NCI-H82 treated with DMSO at 0.1 percent for 48 hours (cell line): ENCODE measurements around the gene DNAJC17.

ENCODE experiments used
- DNase-seq: peaks from one replicate; lab custom pipeline; 2025; ENCODE audit not compliant: unreplicated experiment; lab: John Stamatoyannopoulos, UW

Gene DNAJC17

DNA sequence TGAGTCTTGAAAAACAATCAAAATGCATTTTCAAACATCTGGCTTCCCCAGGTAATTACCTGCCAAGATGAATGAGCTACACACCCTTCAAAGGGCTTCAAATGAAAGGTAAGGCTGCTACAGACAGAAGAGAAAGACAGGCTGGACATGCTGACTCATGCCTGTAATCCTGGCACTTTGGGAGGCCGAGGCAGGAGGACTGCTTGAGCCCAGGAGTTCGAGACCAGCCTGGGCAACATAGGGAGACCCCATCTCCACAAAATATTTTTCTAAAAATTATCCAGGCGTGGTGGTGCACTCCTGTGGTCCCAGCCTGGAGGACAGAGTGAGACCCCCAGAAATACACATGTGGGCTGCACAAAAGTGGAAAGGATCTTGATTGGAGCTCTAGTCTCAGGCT, 14.9 kb downstream of the DNAJC17 start:
- DNase-seq: no peak

DNA sequence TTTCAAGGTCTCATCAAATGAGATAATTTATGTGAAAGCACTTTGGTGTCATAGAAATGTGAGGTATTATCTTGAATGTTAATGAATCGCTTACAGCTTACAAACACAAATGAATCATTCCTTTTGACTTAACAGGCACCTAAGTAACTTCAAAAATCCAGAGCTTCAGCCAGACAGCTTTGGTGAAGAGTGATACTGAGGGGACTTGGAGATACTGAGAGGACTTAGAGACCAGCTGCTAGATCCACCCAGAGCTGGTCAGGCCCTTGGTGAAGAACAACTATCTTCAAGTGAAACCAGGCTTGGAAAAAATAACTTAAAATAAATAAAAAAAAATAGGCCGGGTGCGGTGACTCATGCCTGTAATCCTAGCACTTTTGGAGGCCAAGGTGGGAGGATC, 16.6 kb downstream of the DNAJC17 start:
- DNase-seq: no peak

DNA sequence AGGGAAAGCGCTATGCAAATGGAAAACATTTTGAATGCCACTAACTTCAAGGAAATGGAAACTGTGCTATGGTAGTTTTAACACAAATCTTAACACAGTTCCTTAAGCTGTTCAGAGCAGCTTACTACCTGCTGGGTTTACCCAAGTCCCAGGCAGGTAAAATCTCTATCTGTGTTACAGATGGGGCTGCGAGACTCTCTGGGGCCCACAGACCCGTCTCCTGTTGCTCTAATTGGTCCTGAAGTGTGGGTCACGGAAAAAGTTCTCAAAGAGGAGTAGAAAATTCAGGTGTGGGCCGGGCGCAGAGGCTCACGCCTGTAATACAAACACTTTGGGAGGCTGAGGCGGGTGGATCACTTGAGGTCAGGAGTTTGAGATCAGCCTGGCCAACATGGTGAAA, 17.3 kb downstream of the DNAJC17 start:
- no peak for DNase-seq

DNA sequence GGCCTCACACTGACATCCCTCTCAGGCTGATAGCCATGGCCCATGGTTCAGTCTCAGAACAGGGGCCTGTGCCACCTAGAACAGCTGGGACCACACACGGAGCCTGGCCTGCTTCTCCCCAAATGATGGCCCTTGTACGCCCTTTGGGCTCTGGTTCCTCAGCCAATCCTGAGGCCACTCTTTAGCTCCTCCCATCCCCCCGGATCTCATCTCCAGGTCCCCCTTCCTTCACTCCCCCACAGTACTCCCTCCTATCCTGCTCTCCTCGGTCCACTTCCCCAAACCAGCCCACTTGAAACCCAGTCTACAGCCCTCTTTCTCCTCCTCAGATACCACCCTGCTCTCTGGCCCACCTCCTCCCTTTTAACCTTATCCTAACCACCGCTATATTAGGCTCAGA, 18.2 kb downstream of the DNAJC17 start:
- no peak for DNase-seq

DNA sequence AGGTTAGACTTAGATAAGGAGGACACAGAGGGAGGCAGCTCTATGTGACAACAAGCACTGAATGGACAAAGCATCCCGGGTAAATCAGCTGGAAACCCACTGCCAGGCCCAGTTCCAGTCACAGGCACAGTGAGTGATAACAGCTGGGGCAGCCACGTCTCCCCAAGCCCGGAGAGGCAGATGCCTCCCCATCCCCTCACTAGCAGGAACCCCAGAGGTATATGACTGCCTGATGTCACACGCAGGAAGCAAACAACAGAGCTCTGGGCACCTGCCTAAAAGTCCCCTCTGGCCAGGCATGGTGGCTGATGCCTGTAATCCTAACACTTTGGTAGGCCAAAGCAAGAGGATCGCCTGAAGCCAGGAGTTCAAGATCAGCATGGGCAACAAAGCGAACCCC, 19.3 kb downstream of the DNAJC17 start:
- DNase-seq: no peak

DNA sequence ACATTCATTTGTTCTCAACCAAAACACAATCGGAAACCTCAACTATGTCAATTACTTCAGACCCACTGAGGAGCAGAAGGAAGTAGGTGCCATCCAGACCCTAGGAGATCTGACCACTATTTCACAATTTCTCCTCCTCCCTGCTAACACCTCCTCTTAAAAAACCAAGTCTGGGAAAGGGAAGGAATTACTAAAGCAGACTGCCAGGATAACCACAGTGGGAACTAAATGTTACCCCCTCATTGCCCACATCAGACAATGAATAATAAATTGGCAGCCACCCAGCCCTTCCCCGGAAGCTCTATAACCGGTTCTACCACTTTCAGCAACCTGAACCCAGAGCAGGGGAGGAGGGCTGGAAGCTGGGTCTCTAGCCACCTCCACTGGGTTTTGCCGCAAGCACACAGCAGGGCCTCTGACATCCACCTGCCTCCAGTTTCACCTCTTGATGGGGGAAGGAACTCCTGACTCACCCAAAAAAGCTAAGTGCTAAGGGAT, 19.9 kb downstream of the DNAJC17 start:
- no peak for DNase-seq

DNA sequence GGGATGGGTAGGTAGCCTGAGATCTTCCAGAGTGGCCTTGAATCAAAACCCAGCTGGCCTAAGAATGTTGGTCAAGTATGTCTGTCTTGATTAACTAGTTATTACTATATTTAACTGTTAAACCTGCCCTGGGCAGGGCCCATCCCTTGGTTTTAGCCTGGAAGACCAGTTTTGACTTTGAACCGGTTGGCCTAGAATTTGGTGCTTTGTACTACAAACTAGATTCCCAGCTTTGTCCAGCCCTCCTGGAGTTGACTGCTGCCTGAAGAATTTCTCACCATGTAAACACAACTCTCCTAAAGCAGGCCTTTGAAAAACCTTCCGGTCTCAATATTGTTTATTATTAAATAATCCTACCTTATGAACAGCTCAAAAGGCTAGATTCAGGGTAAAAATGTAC, 21.5 kb downstream of the DNAJC17 start:
- DNase-seq: no peak

DNA sequence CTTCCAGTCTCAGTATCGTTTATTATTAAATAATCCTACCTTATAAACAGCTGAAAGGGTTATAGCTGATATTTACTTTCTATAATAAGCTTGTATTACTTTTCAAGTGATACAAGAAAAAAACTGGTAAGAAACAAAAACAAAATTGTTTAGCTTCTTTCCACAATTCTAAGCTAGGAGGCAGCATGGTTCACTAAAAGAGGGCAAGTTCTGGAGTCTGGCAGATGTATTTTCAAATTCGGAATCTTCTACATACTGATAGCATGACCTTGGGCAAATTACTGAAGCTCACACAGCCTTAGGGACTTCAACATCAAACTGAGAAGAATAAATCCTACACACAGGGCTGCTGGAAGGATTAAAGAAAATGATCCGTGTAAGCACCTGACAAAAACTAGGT, 22.1 kb downstream of the DNAJC17 start:
- no peak for DNase-seq

DNA sequence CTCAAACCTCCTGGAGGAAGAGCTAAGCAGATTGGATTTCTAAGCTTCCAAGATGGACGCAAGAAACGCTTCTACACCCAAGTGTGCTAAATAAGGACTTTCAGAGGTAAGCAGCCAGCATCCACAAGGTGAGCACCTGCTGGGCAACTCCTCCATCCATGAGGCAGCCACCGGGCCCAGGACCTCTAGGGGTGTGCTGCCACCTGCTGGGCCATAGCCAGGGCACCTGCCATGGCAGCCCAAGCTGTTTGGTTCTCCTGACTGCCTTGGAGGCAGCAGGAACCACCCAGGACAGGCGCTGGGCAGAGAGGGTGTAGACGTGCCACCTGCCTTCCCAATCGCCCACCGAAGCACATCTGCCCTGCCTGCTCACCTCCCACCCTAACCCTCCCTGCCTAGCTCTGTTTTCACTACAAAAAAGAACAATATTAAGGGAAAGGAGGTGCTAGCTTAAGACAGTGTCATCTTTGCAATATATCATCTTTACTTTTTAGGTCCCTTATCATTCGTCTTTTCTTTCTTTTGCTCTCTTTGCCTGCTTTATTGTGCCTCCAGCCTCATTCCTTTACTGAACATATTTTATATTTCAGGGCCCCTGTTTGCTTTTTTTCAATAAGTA, 24.6 kb downstream of the DNAJC17 start:
- no peak for DNase-seq

DNA sequence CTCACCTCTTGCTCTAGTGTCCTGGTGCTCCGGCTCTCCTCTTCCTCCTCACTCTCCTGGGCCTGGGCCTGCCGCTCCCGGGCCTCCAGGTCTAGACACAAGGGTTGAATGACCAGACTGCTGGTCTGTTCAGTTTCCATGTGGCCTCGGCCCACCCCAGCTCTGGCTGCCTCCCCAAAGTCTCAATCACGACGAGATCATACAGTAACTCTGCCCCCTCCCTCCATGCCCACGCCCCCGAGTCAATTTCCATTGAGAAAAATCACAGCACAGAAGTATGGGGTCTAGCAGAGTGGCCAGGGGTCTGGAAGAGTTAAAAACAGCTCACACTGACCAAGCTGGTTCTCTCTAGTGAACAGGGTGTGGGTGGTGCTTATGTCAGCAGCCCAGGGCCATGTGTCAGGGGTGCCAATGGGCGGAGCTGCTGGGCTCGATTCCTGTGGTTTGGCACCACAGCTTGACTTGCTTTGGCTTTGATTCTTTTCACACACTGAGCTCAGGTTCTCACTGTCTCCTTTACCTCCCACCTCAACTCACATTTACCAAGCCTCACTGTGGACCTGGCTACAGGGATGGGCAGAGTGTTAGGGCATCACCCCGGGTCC, 30.6 kb downstream of the DNAJC17 start:
- no peak for DNase-seq

DNA sequence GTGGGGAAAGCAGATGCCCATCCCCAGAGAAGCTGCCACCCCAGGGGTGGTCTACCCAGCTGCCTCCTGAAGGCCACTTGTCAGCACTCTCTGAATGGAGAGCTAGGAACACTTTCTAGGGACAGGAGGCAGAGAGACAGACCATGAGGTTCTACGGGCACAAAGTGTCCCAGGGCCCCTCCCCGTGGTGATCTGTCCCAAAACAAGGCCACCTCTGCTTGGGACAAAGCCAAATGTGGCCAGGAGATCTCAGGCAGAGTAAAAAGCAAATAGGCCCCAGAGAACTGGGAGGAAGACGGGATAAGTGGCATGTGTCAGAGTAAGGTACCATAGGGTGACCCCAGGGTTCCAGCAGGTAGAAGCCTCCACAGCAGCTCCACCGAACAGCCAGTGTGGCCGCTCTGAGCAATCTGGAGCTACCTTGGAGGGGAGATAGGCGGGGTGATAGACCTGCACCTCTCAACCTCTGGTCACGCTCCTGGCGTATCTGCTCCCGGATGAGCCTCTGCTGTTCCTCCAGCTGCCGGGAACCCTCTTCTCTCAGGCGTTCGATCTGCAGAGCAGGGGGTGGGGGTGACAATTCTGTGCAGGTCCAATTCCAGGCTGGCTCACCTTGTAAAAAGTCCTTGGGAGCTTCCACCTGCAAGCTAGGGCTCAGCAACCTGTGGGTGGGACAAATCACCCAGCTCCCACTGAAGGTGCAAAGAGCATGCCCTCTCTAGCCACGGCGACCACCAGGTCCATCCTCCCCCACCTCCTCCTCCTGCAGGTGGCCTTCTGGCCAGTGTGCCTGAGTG, 31.3 kb downstream of the DNAJC17 start:
- DNase-seq: no peak

DNA sequence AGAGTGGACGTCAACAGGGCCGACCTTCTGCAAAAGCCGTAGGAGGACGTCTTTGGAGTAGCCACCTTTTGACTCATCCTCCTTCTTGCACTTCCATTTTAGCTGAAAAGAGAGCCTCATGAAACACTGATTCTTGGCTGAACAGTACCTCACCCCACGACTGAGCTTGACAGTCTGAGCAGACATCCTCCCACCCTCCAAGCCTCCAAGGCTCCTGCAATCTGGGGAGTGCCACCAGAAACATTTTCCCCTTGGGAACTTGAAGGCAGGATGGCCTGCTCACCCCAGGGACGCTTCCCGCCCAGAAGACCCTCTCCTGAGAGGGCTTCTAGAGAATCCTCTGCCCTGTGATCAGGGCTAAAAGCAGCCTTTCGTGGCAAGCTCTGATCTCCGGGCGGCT, 32.3 kb downstream of the DNAJC17 start:
- DNase-seq: no peak

DNA sequence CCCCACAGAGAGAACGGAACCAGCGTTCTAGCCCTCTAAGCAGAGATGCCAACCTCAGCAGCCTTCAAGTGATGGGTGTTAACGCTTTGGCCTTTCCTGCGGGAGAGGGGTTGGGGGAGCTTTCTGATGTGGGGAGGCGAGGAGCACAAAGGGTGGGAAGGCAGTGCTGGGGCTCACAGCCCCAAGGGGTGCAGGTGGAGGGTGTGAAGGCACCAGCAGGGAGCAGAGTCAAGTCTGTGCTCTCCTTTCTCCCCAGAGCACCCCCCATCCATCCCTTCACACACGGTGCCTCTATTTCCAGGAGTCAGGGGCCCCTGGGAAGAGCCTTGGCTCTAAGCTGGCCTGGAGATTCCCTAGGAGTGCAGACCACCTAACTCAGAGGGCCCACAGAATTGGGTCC, 33.4 kb downstream of the DNAJC17 start:
- DNase-seq: no peak

DNA sequence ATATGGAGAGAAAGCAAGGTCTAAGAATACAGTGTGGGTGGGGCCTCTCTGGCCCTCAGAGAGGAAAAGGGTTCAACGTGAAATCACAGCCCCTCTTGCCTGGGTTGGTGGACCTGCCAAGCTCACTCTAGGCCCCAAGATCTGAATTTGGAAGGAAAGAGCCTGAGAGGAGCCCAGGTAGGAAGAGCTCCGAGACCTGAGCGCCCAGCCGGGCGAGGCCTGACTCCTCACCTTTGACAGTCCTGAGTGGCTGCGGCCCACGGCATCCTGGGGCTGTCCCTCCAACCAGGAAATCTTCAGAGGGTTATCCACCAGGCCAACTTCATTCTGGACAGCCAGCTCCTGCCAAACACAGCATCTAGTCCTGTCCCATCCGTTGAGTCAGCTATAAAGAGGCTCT, 33.8 kb downstream of the DNAJC17 start:
- DNase-seq: no peak

DNA sequence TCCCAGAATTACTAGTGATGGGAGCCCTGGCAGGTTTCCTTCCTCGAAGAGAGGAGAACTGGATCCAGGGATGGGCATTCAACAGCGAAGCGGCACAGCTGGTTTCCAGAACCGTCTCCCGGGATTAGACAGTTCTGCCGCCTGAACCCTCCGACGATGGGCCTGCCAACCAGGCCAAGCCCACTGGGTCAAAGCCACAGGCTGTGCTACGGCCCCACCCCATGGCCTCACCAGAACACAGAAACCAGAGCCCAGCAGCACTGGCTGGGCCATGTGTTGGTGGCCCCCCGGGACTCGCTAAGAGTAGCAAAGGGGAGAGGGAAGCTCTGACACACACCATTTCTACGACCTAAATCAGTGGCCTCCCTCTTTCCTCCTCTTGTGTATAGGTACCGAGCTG, 35.3 kb downstream of the DNAJC17 start:
- DNase-seq: no peak

DNA sequence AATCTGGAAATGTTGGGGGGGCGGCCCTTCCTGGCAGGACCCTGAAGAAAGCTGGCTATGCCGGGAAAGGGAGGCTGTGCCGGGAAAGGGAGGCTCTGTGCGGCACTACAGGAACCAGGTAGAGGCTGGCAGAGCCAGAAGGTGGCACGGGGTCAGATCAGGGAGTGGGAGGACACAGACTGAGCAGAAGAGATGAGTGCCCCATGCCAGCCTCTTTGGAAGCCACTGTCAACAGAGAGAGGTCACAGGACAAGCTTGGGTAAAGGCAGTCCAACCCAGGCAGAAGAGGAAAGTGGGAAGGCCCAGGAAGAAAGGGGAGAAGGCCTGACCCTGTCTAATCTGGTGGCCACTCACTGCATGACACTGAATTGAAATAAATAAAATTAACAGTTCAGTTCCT, 36.0 kb downstream of the DNAJC17 start:
- DNase-seq: no peak

DNA sequence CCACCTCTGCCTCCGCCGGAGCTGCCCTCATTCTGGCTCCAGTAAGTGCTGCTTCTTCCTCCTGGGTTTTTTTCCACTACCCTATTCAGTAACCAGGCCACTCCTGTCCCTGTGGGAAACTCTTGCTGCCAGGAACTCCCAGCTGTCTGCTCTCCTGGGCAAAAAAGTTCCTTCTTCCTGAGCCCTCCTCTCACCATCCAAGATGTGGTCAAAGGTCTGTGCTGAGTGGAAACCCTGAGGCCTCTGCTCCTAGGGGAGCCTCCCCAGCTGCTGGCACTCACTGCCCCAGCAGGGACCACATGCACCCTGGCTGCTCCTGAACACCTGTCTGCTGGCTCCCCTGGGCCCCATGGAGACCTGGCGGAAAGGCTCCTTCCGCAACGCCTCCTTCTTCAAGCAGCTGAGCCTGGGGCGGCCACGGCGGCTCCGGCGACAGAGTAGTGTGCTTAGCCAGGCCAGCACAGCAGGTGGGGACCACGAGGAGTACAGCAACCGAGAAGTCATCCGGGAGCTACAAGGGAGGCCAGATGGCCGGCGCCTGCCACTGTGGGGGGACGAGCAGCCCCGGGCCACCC, 37.0 kb downstream of the DNAJC17 start:
- DNase-seq: no peak

DNA sequence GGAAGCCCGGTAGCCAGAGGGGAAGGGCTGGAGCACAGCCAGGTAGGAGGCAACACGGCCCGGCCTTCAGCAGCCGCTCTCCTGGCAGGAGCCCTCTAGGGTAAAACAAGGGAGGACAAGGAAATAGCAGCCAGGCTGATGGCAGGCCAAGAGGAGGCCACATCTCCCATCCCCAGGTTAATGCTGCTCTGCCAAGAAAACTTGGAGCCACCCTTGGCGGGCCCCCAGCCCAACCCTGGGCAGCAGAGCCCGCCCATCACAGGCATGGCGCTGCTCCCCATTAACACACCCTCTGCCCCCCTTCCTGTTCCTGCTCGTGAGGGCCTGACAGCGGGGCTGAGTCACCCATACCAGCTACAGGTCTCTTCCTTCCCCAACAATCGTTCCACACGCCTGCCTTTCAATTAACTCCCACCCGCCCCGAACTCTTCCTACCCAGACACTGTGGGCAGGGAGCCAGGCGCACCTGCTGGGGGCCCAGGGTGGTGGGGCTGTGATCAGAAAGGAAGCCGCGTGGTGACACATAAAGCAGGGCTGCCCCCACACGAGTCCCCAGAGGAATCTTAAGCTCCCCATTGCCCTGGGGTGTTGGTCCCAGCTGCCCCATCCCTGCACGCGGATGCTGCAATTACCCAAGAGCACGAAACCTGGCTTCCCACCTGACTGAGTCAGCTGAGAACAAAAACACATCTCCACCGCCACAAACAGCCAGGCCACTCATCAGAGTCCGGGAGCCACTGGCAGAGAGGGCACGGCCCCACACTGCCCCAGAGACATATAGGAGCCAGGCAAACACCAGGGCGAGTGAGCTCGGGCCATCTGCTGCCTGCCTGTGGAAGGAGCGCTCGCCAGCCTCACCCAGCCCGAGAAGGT, 37.8 kb downstream of the DNAJC17 start, which contains the start of gene C15orf62:
TSS of gene C15orf62 (plus strand) at position 707 of the 873 bp plus-strand sequence. CDS start 516 bp downstream, outside the sequence.
- DNase-seq: no peak

DNA sequence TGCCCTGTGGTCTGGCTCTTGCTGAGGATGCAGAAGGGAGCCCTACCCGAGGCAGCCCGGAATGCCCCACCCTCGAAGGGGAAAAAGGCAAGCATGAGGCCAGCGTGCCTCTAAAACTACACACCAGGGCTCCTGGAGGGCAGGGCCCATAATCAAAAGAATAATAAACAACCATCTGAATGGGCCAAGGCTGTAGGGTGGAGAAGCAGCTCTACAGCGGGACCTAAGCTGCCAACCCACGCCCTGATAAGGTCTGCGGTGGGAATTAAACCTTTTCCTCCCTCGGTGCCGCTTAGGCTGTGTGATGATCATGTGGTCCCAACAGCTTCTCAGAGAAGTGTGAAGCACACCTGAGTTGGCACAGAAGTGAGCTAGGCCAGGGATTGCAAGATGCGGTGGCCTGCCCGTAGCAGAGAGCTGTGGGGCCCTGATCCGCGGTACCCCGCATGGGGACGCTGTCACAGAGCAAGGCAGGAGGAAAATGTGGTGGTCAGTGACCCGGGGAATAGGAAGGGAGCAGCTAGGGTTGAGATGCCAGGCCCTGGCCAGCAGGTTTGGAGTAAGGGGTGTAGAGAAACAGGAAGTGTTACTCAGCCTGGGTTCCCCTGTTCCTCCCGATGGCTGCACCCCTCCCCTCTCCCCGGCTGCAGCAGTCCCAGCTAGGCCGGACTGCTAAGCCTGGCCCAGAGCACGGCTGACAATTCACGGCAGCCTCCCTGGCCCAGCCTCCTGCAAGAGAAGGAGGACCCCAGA, 38.6 kb downstream of the DNAJC17 start:
- DNase-seq: no peak

DNA sequence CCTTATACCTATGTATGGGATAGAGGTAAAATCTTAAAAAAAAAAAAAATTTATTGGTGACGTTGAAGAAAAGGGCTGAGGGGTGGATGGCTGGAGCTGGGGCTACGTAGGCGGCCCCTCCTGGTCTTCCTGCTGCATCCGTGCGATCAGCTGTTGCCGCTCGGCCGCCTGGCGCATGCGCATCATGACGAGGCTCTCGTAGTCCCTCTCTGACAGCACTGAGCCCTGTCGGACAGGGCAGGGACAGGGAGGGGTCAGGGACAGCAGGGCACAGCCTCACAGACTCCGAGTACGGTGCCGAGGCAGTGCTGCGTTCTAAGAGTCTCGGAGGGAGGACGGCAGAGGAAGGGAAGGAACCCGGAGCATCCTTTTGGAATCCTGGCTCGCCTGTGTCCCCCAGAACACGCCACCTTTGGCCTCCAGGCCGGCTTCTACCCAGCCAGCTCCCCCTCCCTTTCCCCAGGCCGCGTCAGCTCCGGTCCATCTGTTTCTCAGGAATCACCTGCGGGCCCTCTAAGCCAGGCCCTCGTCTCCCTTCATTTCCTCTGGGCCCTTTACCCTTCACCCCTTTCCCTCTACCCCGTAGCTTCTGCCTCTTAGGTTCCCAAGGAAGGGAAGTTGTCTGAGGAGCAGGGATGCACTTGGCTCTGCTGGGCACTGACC, 39.3 kb downstream of the DNAJC17 start:
- DNase-seq: no peak
